Psoas muscle (tissue), 8 donors: ENCODE data around the gene SH3GL2. TPM values are rescaled to one million over a fixed set of nuclear protein-coding genes. Genes with fewer than 3 reads are reported as not detected.

Experiments used
- ATAC-seq, 4 donors: fragments of 200-7000 bp; cut with Tn5 transposase; one replicate each; pipeline ENCODE4 v1.9.1; 2020; ENCODE audit warnings: moderate library complexity in 3 of 4, mild to moderate bottlenecking in 2 of 4
- DNase-seq, 2 donors: peaks; one replicate each; pipeline ENCODE4 v3.0.0-alpha.2; 2020
- H3K27ac ChIP-seq: fragments of 200-600 bp; one replicate; pipeline ENCODE4 v1.8.0; 2022
- H3K27me3 ChIP-seq, 3 donors: fragments of 200-600 bp in 1 of 3; one replicate each; pipeline versions ENCODE4 v1.6.1 to v1.8.0; 2013 to 2022; ENCODE audit warnings: low read length in 2 of 3, mild to moderate bottlenecking in 2 of 3, moderate library complexity in 1 of 3; ENCODE audit not compliant: insufficient read depth in 3 of 3
- H3K36me3 ChIP-seq, 2 donors: fragments of 200-600 bp in 1 of 2; one replicate each; pipeline versions ENCODE4 v1.6.1 to v1.8.0; 2013 to 2022; ENCODE audit warnings: low read depth in 1 of 2, mild to moderate bottlenecking in 1 of 2, moderate library complexity in 1 of 2; ENCODE audit not compliant: insufficient read depth in 1 of 2
- H3K4me1 ChIP-seq: fragments of 200-600 bp; one replicate; pipeline ENCODE4 v1.8.0; 2022
- H3K4me3 ChIP-seq: fragments of 200-600 bp; one replicate; pipeline ENCODE4 v1.8.0; 2022; ENCODE audit warnings: mild to moderate bottlenecking
- H3K9me3 ChIP-seq: fragments of 200-600 bp; one replicate; pipeline ENCODE4 v1.8.0; 2022
- WGBS, 3 donors: extraction: QIAGEN DNeasy Blood & Tissue Kit; methylation state at CpG; one replicate each; pipeline versions ENCODE4 v1.1.6 to v1.1.7; 2013; 5-methylcytosine and 5-hydroxymethylcytosine counted together
- intact Hi-C, 2 donors: fragments of 100-400 bp; cut with DNase I; formaldehyde crosslinking; loops; one replicate each; pipeline versions ENCODE4 v1.11.0 to v1.14.2; 2022
- polyA plus RNA-seq, 3 donors: library from polyadenylated mRNA; stranded (reverse); fragments of 200-250 nt; gene quantifications; one replicate each; pipeline ENCODE4 v1.2.3, GENCODE V29; 2013
- total RNA-seq, 4 donors: library from RNA; stranded (reverse); fragmentation: NEBNext Ultra II Directional in 2 of 4; extraction: Animal tissue kit (Norgen Biotek cat#: 25700) in 2 of 4; gene quantifications; one replicate each; pipeline versions ENCODE4 v1.2.1 to v1.2.4, GENCODE V29; 2021 to 2023
- TF ChIP-seq, protein P1 (sequence below): fragments of 200-600 bp; IDR thresholded peaks from one replicate; pipeline ENCODE4 v1.8.0; 2022; ENCODE audit warnings: antibody characterized with exemption
- donor health status: healthy with polysubstance abuse.
- donor health status: DM: no; HTN: no; CAD: no; lungs with moderate emphysema.
- donor health status: Bipolar disorder and iron deficiency.
- donor health status: healthy.
- donor health status: DM: yes; HTN: yes; CAD: no.
- donor health status: DM: no; HTN: no; CAD: no.
- donor health status: DM: no; HTN: no; CAD: no.
- donor health status: DM: yes; HTN: yes; CAD: no.

Gene SH3GL2
- total and polyA plus RNA-seq, 7 donors, result 0.08 TPM; not detected in 6

DNA sequence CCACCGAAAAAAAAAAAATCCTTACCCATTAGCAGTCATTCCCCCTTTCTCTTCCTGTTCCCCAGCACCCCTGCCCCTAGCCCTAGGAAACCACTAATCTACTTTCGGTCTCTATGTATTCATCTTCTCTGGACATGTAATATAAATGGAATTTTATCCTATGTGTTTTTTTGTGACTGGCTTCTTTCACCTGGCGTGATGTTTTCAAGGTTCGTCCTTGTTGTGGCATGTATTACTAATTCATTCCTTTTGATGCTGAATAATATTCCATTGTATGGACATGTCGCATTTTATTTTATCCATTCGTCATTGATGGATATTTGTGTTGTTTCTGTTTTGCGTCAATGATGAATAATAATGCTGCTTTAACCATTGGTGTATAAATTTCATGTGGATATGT, 42.8 kb upstream of the SH3GL2 start:
- Histone ChIP-seq H3K27me3 (peaks cover 0 to 2% (median 0%) of the 10 kb centered on the region in 3 donors), H3K36me3 (no peaks in the 10 kb centered on the region), H3K27ac (no peak overlapping the region), H3K4me1 (no peaks in the 10 kb centered on the region), H3K4me3 (no peak overlapping the region), H3K9me3 (no peaks in the 10 kb centered on the region)
- intact Hi-C loops, result loop anchor here in 1 of 2 donors (10.0 kb wide), 1 partner anchor 679 kb away; no protein-coding TSS in a partner anchor
- WGBS, 3 donors, result 89 to 91% (median 90%) methylated on average over 7 of the region's 7 CpGs
- TF ChIP-seq, protein P1, sequence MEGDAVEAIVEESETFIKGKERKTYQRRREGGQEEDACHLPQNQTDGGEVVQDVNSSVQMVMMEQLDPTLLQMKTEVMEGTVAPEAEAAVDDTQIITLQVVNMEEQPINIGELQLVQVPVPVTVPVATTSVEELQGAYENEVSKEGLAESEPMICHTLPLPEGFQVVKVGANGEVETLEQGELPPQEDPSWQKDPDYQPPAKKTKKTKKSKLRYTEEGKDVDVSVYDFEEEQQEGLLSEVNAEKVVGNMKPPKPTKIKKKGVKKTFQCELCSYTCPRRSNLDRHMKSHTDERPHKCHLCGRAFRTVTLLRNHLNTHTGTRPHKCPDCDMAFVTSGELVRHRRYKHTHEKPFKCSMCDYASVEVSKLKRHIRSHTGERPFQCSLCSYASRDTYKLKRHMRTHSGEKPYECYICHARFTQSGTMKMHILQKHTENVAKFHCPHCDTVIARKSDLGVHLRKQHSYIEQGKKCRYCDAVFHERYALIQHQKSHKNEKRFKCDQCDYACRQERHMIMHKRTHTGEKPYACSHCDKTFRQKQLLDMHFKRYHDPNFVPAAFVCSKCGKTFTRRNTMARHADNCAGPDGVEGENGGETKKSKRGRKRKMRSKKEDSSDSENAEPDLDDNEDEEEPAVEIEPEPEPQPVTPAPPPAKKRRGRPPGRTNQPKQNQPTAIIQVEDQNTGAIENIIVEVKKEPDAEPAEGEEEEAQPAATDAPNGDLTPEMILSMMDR, result no peak
- ATAC-seq (no peak), DNase-seq (no peak)

GRCh38 chr9:17551023-17551422, 27.8 kb upstream of the SH3GL2 start:
- DNase-seq (no peak), ATAC-seq (no peak)
- intact Hi-C loops, result no loop called here
- H3K36me3 ChIP-seq, result no peaks in the 10 kb centered on the region
- TF ChIP-seq, protein P1, result no peak
- no peak overlapping the region for H3K27ac ChIP-seq
- WGBS, 3 donors, result 66 to 71% (median 70%) methylated on average over 2 of the region's 2 CpGs
- H3K4me1 ChIP-seq, result no peaks in the 10 kb centered on the region
- H3K27me3 ChIP-seq, result no peaks in the 10 kb centered on the region
- H3K4me3 ChIP-seq, result no peak overlapping the region
- peaks cover 7% of the 10 kb centered on the region for H3K9me3 ChIP-seq

DNA sequence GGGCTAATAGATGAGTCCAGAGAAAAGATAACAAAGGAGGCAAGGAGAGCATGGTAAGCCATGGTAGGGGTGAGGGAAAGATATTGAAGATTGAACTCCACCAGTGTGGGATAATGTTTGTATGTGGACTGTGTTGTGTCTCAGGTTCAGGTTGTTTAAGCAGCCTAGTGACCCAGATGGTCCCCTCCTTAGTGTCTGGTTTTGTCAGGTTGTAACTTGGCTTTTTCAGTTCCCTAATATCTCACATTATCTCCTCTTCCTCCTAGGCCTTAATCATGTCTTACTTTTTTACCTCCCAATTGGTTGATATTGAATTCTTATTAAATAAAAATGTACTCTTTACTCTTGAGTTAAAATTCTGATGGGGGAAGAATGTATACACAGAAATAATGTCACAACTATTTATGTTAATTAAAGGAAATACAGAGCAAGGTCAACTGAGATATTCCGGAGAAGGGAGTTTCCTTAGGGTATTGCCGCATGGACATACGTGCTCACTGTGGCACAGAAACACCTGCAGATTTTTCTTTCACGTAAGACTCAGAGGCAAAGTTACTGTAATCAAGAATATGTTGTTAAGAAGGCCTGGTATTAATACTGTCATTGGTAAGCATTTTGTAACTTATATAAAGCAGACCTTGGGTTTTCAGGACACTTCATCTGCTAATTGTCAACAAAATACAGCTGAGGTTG, 23.4 kb upstream of the SH3GL2 start:
- Histone ChIP-seq H3K27ac (no peak overlapping the region), H3K4me3 (no peak overlapping the region), H3K27me3 (peaks cover 0 to 4% (median 0%) of the 10 kb centered on the region in 3 donors), H3K4me1 (no peaks in the 10 kb centered on the region), H3K9me3 (no peaks in the 10 kb centered on the region), H3K36me3 (no peaks in the 10 kb centered on the region)
- WGBS, 3 donors, result 62 to 77% (median 68%) methylated on average over 4 of the region's 4 CpGs
- TF ChIP-seq, protein P1, result no peak
- intact Hi-C loops, result no loop called here
- DNase-seq (no peak), ATAC-seq (no peak)

DNA sequence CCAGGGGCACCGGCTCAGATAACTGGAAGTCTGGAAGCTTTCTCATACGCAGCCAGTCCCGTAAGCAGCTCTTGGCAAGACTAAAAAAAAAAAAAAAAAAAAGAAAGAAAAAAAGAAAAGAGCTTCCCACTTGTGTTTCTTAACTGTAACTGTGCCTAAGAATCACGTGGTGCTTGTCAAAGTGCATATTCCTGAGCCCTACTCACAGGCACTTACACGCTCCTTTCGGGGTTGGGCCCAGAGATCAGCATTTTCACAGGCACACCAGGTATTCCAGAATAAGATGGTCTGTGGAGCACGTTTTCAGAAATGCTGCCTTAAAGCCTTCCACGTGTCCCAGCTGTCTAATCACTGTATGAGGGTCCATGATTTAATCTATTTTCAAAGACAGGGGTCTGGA, 22.6 kb upstream of the SH3GL2 start:
- no peak overlapping the region for H3K27ac ChIP-seq
- no peak for ATAC-seq
- TF ChIP-seq, protein P1, result no peak
- WGBS, 3 donors, result 66 to 71% (median 71%) methylated on average over 8 of the region's 8 CpGs
- H3K4me1 ChIP-seq, result no peaks in the 10 kb centered on the region
- no peak overlapping the region for H3K4me3 ChIP-seq
- intact Hi-C loops, result no loop called here
- peaks cover 0 to 4% (median 0%) of the 10 kb centered on the region in 3 donors for H3K27me3 ChIP-seq
- no peaks in the 10 kb centered on the region for H3K36me3 ChIP-seq
- DNase-seq, result no peak
- no peaks in the 10 kb centered on the region for H3K9me3 ChIP-seq

DNA sequence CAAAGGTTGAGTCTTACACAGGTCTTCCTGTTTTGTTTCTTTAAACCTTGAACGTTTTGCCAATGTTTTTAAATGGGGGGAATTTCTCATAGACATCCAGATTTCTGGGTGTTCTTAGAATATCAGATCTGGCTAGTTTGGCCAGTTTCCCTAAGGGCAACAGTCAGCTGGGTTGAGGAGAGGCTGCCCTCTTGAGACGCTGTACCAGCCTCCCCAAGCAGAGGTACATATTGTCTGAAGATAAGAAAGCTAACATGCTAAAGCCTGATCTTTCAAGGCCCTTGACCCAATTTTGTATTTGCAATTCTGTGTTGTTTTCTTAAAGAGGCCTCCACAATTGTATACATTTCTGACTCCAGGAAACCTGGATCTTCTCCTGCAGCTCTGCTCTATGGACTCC, 21.9 kb upstream of the SH3GL2 start:
- DNase-seq (no peak), ATAC-seq (no peak)
- Histone ChIP-seq H3K4me1 (no peaks in the 10 kb centered on the region), H3K27me3 (peaks cover 0 to 4% (median 0%) of the 10 kb centered on the region in 3 donors), H3K36me3 (no peaks in the 10 kb centered on the region), H3K27ac (no peak overlapping the region), H3K9me3 (no peaks in the 10 kb centered on the region), H3K4me3 (no peak overlapping the region)
- TF ChIP-seq, protein P1, result no peak
- intact Hi-C loops, result no loop called here
- WGBS, 3 donors, result 35 to 77% (median 40%) methylated on average over 2 of the region's 2 CpGs
